ENCODE measurements around the gene KCNMB2.
A peak's percentile ranks its signal among the peaks of the same experiment; 100 is the strongest.

Gene KCNMB2

DNA sequence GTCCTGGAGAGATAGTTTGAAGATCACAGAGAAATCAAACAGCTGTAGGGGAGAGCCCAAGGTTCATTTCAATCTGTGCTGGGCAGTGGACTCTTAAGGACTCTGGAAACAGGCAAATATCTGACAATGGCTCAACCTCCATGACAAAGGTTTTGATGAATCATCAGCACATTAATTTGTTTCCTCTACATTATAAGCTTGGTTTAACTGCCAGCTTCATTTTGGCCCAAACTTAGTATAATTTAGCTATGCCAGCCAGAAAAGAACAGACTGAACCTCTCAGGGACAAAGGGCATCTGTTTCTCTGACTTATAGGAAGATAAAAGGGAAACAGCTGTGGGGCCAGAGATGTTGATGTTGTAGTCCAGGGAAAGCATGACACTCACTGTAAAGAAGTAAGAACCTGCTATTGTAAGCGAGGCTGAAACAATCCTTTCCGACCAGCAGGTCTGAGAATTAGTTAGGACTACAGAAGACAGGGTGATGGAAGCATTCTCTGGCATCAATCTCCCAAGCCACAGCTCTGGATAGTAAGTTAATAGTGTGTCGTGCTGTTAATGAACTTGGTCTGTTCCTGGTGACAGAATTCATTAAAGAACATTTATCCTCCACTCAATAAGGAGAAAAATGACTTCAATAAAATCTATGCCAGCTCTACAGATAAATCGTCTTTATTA is 110.1 kb downstream of the KCNMB2 start:
- DNase-seq (ENCODE audit: low spot score) = no peak

DNA sequence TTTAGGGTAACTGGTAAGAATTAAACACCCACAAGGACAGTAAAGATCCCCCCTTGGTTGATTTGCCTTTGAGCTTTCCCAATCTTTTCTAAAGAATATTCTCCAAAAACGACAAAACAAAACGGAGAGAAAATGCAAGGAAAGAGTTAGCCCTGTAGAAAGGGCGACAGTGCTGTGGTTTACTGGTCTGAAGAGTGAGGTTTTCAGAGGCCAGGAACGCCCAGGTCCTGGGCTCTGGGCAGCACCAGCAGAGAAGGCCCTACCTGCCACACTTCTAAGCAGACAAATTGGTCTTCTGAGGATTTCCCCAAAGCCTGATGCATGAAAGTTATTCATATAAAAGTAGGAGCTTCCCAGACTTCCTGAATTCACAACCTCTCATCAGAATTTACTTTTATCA is 119.3 kb downstream of the KCNMB2 start:
- no peak for DNase-seq (ENCODE audit: low spot score)

DNA sequence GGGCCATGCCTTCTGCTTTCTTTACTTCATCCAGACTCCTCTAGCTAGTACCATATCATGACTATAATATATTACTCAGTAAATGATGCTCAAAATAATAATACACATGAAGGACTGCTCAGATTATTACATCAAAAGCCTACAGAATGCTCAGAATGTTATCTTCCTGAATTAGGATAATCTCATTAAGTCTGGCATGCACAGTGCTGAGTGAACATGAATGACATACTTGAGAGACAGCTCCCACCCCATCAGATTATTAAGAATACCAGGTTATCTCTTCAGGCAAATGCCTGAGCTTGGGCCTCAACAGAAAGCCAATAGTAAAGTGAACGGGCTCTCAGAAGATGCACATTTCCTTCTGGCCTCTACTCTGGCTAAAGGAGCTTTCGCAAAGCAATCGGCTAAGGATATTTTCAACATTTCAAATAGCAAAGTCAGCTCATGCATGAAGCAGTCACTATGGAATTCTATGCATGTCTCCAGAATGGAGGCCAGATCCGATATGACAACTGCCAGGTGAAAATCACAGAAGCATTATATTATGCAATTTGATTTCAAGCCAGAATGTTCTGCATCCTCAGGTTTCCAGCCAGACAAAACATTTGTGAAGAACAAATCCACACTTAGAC is 122.6 kb downstream of the KCNMB2 start:
- no peak for DNase-seq (ENCODE audit: low spot score)

GRCh38 chr3:178663201-178663934 is 127.1 kb downstream of the KCNMB2 start:
- DNase-seq (ENCODE audit: low spot score) = no peak

DNA sequence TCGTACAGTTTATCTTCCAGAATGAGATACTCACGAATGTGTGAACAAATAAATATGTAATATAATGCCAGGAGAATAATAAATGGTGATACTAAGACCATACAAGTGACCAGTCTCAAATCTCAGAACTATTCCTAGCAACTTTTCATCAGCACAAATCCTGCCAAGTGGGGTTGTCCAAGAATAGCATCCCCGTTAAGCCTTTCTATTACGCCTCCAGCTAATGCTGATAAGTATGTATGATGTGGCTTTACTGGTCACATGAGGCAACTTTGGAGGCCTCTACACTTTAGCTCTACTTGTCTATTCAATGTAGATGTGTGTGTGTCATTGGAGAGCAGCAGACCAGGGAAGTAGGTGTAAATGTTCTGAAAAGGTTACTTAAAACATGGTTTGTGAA is 129.5 kb downstream of the KCNMB2 start:
- no peak for DNase-seq (ENCODE audit: low spot score)

DNA sequence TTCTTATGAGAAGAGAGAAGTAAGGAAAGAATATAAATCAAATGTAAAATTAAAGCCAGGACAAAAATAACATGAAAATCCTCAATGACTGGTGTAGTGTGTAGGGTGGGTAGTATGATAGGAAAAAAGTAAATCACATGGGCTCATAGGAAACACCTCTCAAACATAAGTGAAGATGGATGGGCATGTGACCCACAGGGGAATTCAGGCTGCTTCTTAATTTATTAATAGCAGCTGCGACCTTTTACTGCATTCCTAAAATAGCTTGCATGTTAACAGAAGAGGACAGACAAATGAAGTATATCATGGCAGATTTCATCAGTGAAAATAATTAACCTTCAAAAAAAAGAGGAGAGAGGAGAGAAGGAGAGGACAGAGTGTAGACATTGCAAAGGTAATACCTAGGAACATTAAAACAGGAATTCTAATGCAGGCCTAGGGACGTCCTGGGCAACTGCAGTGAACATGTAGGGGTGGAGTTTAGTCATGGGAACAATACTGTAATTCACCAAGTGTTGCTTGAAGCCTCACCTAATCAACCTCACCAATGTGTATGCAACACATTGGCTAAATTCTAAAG is 132.9 kb downstream of the KCNMB2 start:
- DNase-seq (ENCODE audit: low spot score) = no peak

DNA sequence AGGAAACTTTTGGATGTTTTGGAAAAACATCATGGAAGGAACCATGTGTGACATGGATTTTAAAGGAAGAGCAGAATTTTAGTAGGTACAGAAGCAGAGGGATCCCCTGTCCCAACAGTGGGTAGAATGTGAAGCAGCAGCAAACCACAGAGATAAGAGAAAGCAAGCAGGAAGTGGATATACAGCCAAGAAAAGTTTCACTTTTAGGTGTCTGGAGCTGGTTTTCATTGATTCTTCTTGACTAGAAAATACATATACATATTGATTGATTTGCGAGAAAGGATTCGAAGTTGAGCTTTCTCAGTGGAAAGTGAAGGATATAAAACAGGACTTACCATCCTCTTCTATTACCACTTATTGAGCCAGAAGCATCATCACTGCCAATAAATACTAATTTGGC is 133.5 kb downstream of the KCNMB2 start:
- no peak for DNase-seq (ENCODE audit: low spot score)

DNA sequence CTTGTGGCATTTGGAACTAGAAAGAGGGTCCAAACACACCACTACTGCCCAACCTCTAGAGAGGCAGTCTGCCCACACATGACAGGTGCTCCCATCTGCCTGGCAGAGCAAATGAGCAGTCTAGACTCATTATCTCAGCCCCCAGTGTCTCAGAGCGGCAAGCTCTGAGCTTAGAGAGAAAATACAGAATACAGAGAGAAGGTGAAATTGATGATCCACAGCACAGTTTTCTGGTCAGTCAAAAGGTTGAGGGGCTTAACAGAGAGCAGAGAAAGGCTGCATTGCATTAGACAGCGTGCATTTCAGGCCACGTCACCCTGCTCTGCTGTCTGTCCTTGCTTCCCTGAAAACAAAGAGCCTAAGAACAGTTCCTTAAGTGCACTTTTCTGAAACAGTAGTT is 135.1 kb downstream of the KCNMB2 start:
- DNase-seq (ENCODE audit: low spot score) = no peak

DNA sequence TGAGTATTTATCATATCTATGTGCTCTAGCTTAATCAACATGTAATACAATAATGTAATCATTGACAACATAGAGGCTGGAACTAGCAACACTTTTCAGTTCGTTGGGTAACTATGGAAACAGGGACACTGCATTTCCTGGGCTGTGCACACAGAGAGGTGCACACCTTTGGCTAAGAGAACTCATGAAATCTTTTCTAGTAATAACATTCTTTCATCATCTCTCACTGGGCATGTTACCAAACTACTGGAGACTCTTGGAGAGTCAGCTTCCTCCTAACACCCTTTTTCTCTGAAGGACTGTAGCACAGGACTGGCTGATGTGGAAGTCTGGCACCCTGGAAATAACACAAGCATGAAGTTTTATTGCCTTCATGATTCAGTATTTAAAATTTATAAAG is 135.6 kb downstream of the KCNMB2 start:
- no peak for DNase-seq (ENCODE audit: low spot score)

GRCh38 chr3:178672275-178672674 is 136.0 kb downstream of the KCNMB2 start:
- DNase-seq (ENCODE audit: low spot score) = no peak

DNA sequence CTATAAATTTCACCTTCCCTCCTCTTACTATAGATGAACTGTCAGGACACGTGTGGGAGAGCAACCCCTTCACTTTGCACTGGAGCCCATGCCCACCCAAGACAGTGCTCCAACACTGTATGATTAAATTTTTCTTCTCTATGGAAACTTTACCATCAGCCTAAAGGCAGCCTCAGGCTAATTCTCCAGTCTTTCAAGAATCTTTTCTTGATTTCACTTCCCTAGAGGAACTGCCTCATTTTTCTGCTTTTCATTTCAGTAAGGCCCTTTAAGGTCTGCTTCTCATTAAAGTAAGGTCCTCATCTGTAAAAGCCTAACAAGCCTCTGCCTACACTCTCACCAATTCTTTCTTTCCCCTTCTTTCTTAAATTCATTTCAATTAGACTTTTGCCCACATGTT is 137.3 kb downstream of the KCNMB2 start:
- no peak for DNase-seq (ENCODE audit: low spot score)

- DNase-seq (ENCODE audit: low spot score) = no peak
These were observed 139.8 kb downstream of the KCNMB2 start for GRCh38 chr3:178676077-178676476.

GRCh38 chr3:178676942-178677790 is 140.9 kb downstream of the KCNMB2 start:
- DNase-seq (ENCODE audit: low spot score) = no peak

GRCh38 chr3:178677961-178678360 is 141.7 kb downstream of the KCNMB2 start:
- no peak for DNase-seq (ENCODE audit: low spot score)

GRCh38 chr3:178680037-178680436 is 143.8 kb downstream of the KCNMB2 start:
- no peak for DNase-seq (ENCODE audit: low spot score)

GRCh38 chr3:178680489-178680888 is 144.3 kb downstream of the KCNMB2 start:
- DNase-seq (ENCODE audit: low spot score) = no peak

- peak; percentile 30 for DNase-seq (ENCODE audit: low spot score)
These were observed 148.8 kb downstream of the KCNMB2 start for GRCh38 chr3:178684881-178685590.

DNA sequence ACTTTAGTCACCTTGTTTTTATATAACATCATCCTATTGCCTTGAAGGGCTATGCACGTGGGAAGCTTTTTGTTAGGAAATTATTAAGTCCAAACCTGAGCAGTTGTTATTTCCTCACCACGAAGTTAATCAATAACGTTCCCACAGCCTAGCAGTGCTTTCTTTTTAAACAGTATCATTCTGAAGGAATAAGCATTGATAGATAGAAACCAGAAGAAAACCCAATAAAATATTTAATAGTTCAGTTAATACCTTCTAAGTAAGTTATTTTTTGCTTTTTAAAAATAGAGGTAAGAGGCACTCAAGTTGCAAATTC is 149.3 kb downstream of the KCNMB2 start:
- DNase-seq (ENCODE audit: low spot score) = no peak

GRCh38 chr3:178686826-178687225 is 150.6 kb downstream of the KCNMB2 start:
- DNase-seq (ENCODE audit: low spot score) = no peak

GRCh38 chr3:178690571-178690970 is 154.3 kb downstream of the KCNMB2 start:
- no peak for DNase-seq (ENCODE audit: low spot score)

DNA sequence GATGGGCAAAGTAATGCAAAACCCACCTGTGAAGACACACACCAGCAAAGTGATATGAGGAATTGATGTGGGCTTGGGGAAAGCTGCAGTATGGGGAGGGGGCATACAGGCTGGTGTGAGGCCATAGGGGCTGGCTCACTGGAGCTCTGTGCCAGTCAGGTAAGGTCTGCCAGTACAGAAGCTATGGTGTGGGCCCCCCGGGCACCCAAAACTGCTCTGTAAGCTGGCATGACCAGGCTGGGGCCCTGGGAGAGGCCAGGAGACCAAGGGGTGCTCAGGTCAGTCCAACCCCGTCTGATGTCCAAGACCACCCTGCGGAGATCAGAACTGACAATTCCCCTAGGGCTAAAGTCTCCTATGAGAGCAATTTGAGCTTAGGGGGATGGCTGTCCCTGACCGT is 163.1 kb downstream of the KCNMB2 start:
- no peak for DNase-seq (ENCODE audit: low spot score)

- no peak for DNase-seq (ENCODE audit: low spot score)
These were observed 163.6 kb downstream of the KCNMB2 start for GRCh38 chr3:178699810-178700209.
